Activated T-helper 17 cell treated with anti-CD3 and anti-CD28 coated beads, Interleukin-2, amount 50 U/mL, for 72 hours (primary cell): ENCODE data around the gene EPHA6. TPM values are rescaled to one million over a fixed set of nuclear protein-coding genes. Genes with fewer than 3 reads are reported as not detected.
A peak's percentile ranks its signal among the peaks of the same experiment; 100 is the strongest.
"Not testable (repeated sequence)": the region's sequence is repeated elsewhere in the genome, so short reads cannot be mapped to it uniquely, and the experiment has no call there.

Experiments used
- ATAC-seq: fragments of 150-1000 bp; cut with Tn5 transposase; replicated peaks from 2 replicates; pipeline ENCODE4 v1.10.0; 2021; ENCODE audit warnings: mild to moderate bottlenecking, moderate library complexity
- H3K27ac Mint-ChIP-seq: one replicate; pipeline ENCODE4 v1.8.0; 2022; ENCODE audit warnings: mixed read lengths
- H3K27me3 Mint-ChIP-seq: one replicate; pipeline ENCODE4 v1.8.0; 2022; ENCODE audit warnings: mixed read lengths
- H3K36me3 Mint-ChIP-seq: one replicate; pipeline ENCODE4 v1.8.0; 2022; ENCODE audit warnings: low read depth, mild to moderate bottlenecking, mixed read lengths
- H3K4me1 Mint-ChIP-seq: one replicate; pipeline ENCODE4 v1.8.0; 2022; ENCODE audit warnings: mixed read lengths
- H3K4me3 Mint-ChIP-seq: one replicate; pipeline ENCODE4 v1.8.0; 2022; ENCODE audit warnings: mild to moderate bottlenecking, mixed read lengths
- H3K9me3 Mint-ChIP-seq: one replicate; pipeline ENCODE4 v1.8.0; 2022; ENCODE audit warnings: mixed read lengths
- total RNA-seq, 2 donors: library from RNA; stranded (reverse); gene quantifications; one replicate each; pipeline ENCODE4 v1.2.3, GENCODE V29; 2022

EPHA6 gene
- total RNA-seq, 2 donors from 2014 or later, result not detected

GRCh38 chr3:97613139-97613538 lies 798.7 kb downstream of the EPHA6 start:
- Mint-ChIP-seq H3K4me1 (no peaks in the 10 kb centered on the region), H3K36me3 (no peaks in the 10 kb centered on the region), H3K9me3 (peaks cover 5% of the 10 kb centered on the region), H3K4me3 (no peak overlapping the region), H3K27ac (no peak overlapping the region), H3K27me3 (peaks cover 5% of the 10 kb centered on the region)
- ATAC-seq, result no peak

- H3K36me3 Mint-ChIP-seq, H3K27me3 Mint-ChIP-seq, ATAC-seq, H3K9me3 Mint-ChIP-seq, H3K4me3 Mint-ChIP-seq, H3K27ac Mint-ChIP-seq, H3K4me1 Mint-ChIP-seq: not testable (repeated sequence)
Measured at GRCh38 chr3:97620514-97620913, 806.1 kb downstream of the EPHA6 start.

- Mint-ChIP-seq H3K27me3 (peaks cover 7% of the 10 kb centered on the region), H3K4me1 (no peaks in the 10 kb centered on the region), H3K4me3 (no peak overlapping the region), H3K9me3 (no peaks in the 10 kb centered on the region), H3K27ac (no peak overlapping the region), H3K36me3 (no peaks in the 10 kb centered on the region)
- no peak for ATAC-seq
Measured at GRCh38 chr3:97636465-97636864, 822.1 kb downstream of the EPHA6 start.

GRCh38 chr3:97646932-97647331 lies 832.5 kb downstream of the EPHA6 start:
- Mint-ChIP-seq H3K36me3 (no peaks in the 10 kb centered on the region), H3K27me3 (no peaks in the 10 kb centered on the region), H3K4me1 (no peaks in the 10 kb centered on the region), H3K9me3 (no peaks in the 10 kb centered on the region), H3K4me3 (no peak overlapping the region), H3K27ac (no peak overlapping the region)
- no peak for ATAC-seq

- no peaks in the 10 kb centered on the region for H3K4me1 Mint-ChIP-seq
- ATAC-seq, result no peak
- H3K36me3 Mint-ChIP-seq, result no peaks in the 10 kb centered on the region
- no peak overlapping the region for H3K4me3 Mint-ChIP-seq
- no peaks in the 10 kb centered on the region for H3K9me3 Mint-ChIP-seq
- H3K27ac Mint-ChIP-seq, result no peak overlapping the region
- H3K27me3 Mint-ChIP-seq, result no peaks in the 10 kb centered on the region
Measured at GRCh38 chr3:97647441-97647982, 833.1 kb downstream of the EPHA6 start.

- H3K4me1 Mint-ChIP-seq, result no peaks in the 10 kb centered on the region
- no peak for ATAC-seq
- no peaks in the 10 kb centered on the region for H3K27me3 Mint-ChIP-seq
- no peak overlapping the region for H3K4me3 Mint-ChIP-seq
- no peak overlapping the region for H3K27ac Mint-ChIP-seq
- no peaks in the 10 kb centered on the region for H3K36me3 Mint-ChIP-seq
- H3K9me3 Mint-ChIP-seq, result no peaks in the 10 kb centered on the region
Measured at GRCh38 chr3:97655971-97656370, 841.6 kb downstream of the EPHA6 start.

- Mint-ChIP-seq H3K27me3 (no peaks in the 10 kb centered on the region), H3K36me3 (no peaks in the 10 kb centered on the region), H3K27ac (no peak overlapping the region), H3K9me3 (no peaks in the 10 kb centered on the region), H3K4me1 (no peaks in the 10 kb centered on the region), H3K4me3 (no peak overlapping the region)
- ATAC-seq, result no peak
Measured at GRCh38 chr3:97656638-97657037, 842.2 kb downstream of the EPHA6 start.

GRCh38 chr3:97658668-97659285 lies 844.4 kb downstream of the EPHA6 start:
- Mint-ChIP-seq H3K4me3 (no peak overlapping the region), H3K36me3 (no peaks in the 10 kb centered on the region), H3K4me1 (no peaks in the 10 kb centered on the region), H3K27ac (no peak overlapping the region), H3K27me3 (no peaks in the 10 kb centered on the region), H3K9me3 (no peaks in the 10 kb centered on the region)
- ATAC-seq, result no peak

GRCh38 chr3:97662264-97662663 lies 847.9 kb downstream of the EPHA6 start:
- no peak for ATAC-seq
- H3K36me3 Mint-ChIP-seq, result no peaks in the 10 kb centered on the region
- H3K4me3 Mint-ChIP-seq, result no peak overlapping the region
- no peaks in the 10 kb centered on the region for H3K9me3 Mint-ChIP-seq
- H3K4me1 Mint-ChIP-seq, result no peaks in the 10 kb centered on the region
- no peak overlapping the region for H3K27ac Mint-ChIP-seq
- H3K27me3 Mint-ChIP-seq, result peaks cover 7% of the 10 kb centered on the region

GRCh38 chr3:97662762-97663161 lies 848.4 kb downstream of the EPHA6 start:
- Mint-ChIP-seq H3K27me3 (peaks cover 7% of the 10 kb centered on the region), H3K4me3 (no peak overlapping the region), H3K9me3 (no peaks in the 10 kb centered on the region), H3K27ac (no peak overlapping the region), H3K36me3 (no peaks in the 10 kb centered on the region), H3K4me1 (no peaks in the 10 kb centered on the region)
- ATAC-seq, result no peak

- Mint-ChIP-seq H3K36me3 (no peaks in the 10 kb centered on the region), H3K9me3 (no peaks in the 10 kb centered on the region), H3K4me3 (no peak overlapping the region), H3K4me1 (no peaks in the 10 kb centered on the region), H3K27me3 (peaks cover 7% of the 10 kb centered on the region), H3K27ac (no peak overlapping the region)
- no peak for ATAC-seq
Measured at GRCh38 chr3:97665896-97666295, 851.5 kb downstream of the EPHA6 start.

GRCh38 chr3:97670952-97671351 lies 856.6 kb downstream of the EPHA6 start:
- H3K27ac Mint-ChIP-seq, result no peak overlapping the region
- H3K36me3 Mint-ChIP-seq, result no peaks in the 10 kb centered on the region
- H3K9me3 Mint-ChIP-seq, result no peaks in the 10 kb centered on the region
- H3K4me3 Mint-ChIP-seq, result no peak overlapping the region
- H3K4me1 Mint-ChIP-seq, result no peaks in the 10 kb centered on the region
- peaks cover 10% of the 10 kb centered on the region for H3K27me3 Mint-ChIP-seq
- ATAC-seq, result no peak

- H3K9me3 Mint-ChIP-seq, result no peaks in the 10 kb centered on the region
- peaks cover 15% of the 10 kb centered on the region for H3K27me3 Mint-ChIP-seq
- H3K4me1 Mint-ChIP-seq, result no peaks in the 10 kb centered on the region
- H3K4me3 Mint-ChIP-seq, result no peak overlapping the region
- H3K36me3 Mint-ChIP-seq, result no peaks in the 10 kb centered on the region
- ATAC-seq, result no peak
- no peak overlapping the region for H3K27ac Mint-ChIP-seq
Measured at GRCh38 chr3:97673357-97673997, 859.1 kb downstream of the EPHA6 start.

- no peaks in the 10 kb centered on the region for H3K4me1 Mint-ChIP-seq
- no peaks in the 10 kb centered on the region for H3K36me3 Mint-ChIP-seq
- peaks cover 15% of the 10 kb centered on the region for H3K27me3 Mint-ChIP-seq
- H3K27ac Mint-ChIP-seq, result no peak overlapping the region
- no peak for ATAC-seq
- H3K9me3 Mint-ChIP-seq, result no peaks in the 10 kb centered on the region
- no peak overlapping the region for H3K4me3 Mint-ChIP-seq
Measured at GRCh38 chr3:97674461-97674860, 860.1 kb downstream of the EPHA6 start.

- Mint-ChIP-seq H3K4me1 (no peaks in the 10 kb centered on the region), H3K27me3 (peaks cover 15% of the 10 kb centered on the region), H3K9me3 (no peaks in the 10 kb centered on the region), H3K4me3 (no peak overlapping the region), H3K36me3 (no peaks in the 10 kb centered on the region), H3K27ac (no peak overlapping the region)
- ATAC-seq, result peak; percentile 29
Measured at GRCh38 chr3:97680210-97680609, 865.8 kb downstream of the EPHA6 start.
